ENCODE data around the gene CLDN19.

The CLDN19 gene

GRCh38 chr1:42783092-42783491 is 43.1 kb upstream of the CLDN19 start:
- no peak for DNase-seq (ENCODE audit: low read depth)
- no peak overlapping the region for H3K4me3 ChIP-seq (ENCODE audit: low read depth, low read length)
- TF ChIP-seq POLR2A (IDR thresholded peaks at IDR 0.05; ENCODE audit: extremely low read depth, insufficient read length) (no peak), CTCF (IDR thresholded peaks at IDR 0.05; ENCODE audit: low read depth, low read length) (no peak), MYC (IDR thresholded peaks at IDR 0.05; ENCODE audit: low read depth, low read length) (no peak), MAX (IDR thresholded peaks at IDR 0.05; ENCODE audit: low read depth, low read length) (no peak)

- DNase-seq (ENCODE audit: low read depth), result no peak
- TF ChIP-seq MAX (IDR thresholded peaks at IDR 0.05; ENCODE audit: low read depth, low read length), result no peak
- no peak for TF ChIP-seq POLR2A (IDR thresholded peaks at IDR 0.05; ENCODE audit: extremely low read depth, insufficient read length)
- TF ChIP-seq CTCF (IDR thresholded peaks at IDR 0.05; ENCODE audit: low read depth, low read length), result no peak
- no peak for TF ChIP-seq MYC (IDR thresholded peaks at IDR 0.05; ENCODE audit: low read depth, low read length)
- H3K4me3 ChIP-seq (ENCODE audit: low read depth, low read length), result no peak overlapping the region
Measured at GRCh38 chr1:42780176-42780575, 40.1 kb upstream of the CLDN19 start.

- TF ChIP-seq MAX (IDR thresholded peaks at IDR 0.05; ENCODE audit: low read depth, low read length) (no peak), MYC (IDR thresholded peaks at IDR 0.05; ENCODE audit: low read depth, low read length) (no peak), CTCF (IDR thresholded peaks at IDR 0.05; ENCODE audit: low read depth, low read length) (no peak), POLR2A (IDR thresholded peaks at IDR 0.05; ENCODE audit: extremely low read depth, insufficient read length) (no peak)
- H3K4me3 ChIP-seq (ENCODE audit: low read depth, low read length), result no peak overlapping the region
- DNase-seq (ENCODE audit: low read depth), result no peak
Measured at GRCh38 chr1:42779725-42780124, 39.7 kb upstream of the CLDN19 start.

- DNase-seq (ENCODE audit: low read depth), result peak; percentile 56
- no peak for TF ChIP-seq MYC (IDR thresholded peaks at IDR 0.05; ENCODE audit: low read depth, low read length)
- TF ChIP-seq CTCF (IDR thresholded peaks at IDR 0.05; ENCODE audit: low read depth, low read length), result peak; percentile 76
- H3K4me3 ChIP-seq (ENCODE audit: low read depth, low read length), result no peak overlapping the region
Measured at GRCh38 chr1:42777852-42778251, 37.8 kb upstream of the CLDN19 start.

- TF ChIP-seq CTCF (IDR thresholded peaks at IDR 0.05; ENCODE audit: low read depth, low read length), result no peak
- no peak for TF ChIP-seq MAX (IDR thresholded peaks at IDR 0.05; ENCODE audit: low read depth, low read length)
- TF ChIP-seq MYC (IDR thresholded peaks at IDR 0.05; ENCODE audit: low read depth, low read length), result no peak
- no peak for TF ChIP-seq POLR2A (IDR thresholded peaks at IDR 0.05; ENCODE audit: extremely low read depth, insufficient read length)
- H3K4me3 ChIP-seq (ENCODE audit: low read depth, low read length), result no peak overlapping the region
- DNase-seq (ENCODE audit: low read depth), result no peak
Measured at GRCh38 chr1:42776502-42776901, 36.5 kb upstream of the CLDN19 start.

- no peak for TF ChIP-seq MAX (IDR thresholded peaks at IDR 0.05; ENCODE audit: low read depth, low read length)
- TF ChIP-seq POLR2A (IDR thresholded peaks at IDR 0.05; ENCODE audit: extremely low read depth, insufficient read length), result no peak
- TF ChIP-seq MYC (IDR thresholded peaks at IDR 0.05; ENCODE audit: low read depth, low read length), result no peak
- TF ChIP-seq CTCF (IDR thresholded peaks at IDR 0.05; ENCODE audit: low read depth, low read length), result no peak
- no peak overlapping the region for H3K4me3 ChIP-seq (ENCODE audit: low read depth, low read length)
Measured at GRCh38 chr1:42774928-42775526, 35.0 kb upstream of the CLDN19 start.

More at GRCh38 chr1:42774928-42775526, 35.0 kb upstream of the CLDN19 start:
- DNase-seq (ENCODE audit: low read depth), result no peak

Measured in NB4 (cell line).